ENCODE measurements around the gene TPPP3. TPM values are rescaled to one million over a fixed set of nuclear protein-coding genes. Genes with fewer than 3 reads are reported as not detected.

The TPPP3 gene
- polyA plus RNA-seq, 3 donors = 63.1 to 123 (median 78.6) TPM

DNA sequence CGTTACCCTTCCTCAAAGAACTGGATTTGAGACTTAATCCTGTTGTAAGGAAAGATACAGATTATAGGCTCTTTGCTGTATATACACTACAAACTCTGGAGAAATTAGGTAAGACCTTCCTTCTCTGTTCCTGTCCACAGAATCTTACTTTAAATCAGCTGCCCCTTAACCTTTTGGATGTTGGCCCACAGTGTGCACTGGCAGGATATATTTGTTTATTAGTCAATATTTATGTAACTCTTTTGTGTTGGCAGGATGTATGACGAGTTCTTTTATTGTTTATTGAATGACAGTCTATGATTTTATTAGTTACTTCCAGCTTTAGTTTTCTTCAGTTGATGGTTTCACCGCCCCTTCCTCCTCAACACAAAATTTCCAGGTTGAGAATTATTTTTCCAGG lies 47.0 kb downstream of the TPPP3 start:
- intact Hi-C loops (cut with micrococcal nuclease) = loop anchor here in 1 of 2 donors (5.0 kb wide), 1 partner anchor 51 kb away; no protein-coding TSS in a partner anchor
- no peak overlapping the region for H3K9ac ChIP-seq (ENCODE audit: insufficient read depth, low read length, poor library complexity, severe bottlenecking)
- Mint-ChIP-seq H3K27ac (no peak overlapping the region), H3K4me3 (no peak overlapping the region), H3K27me3 (ENCODE audit: low read depth in 3 of 3) (peaks cover 0 to 2% (median 0%) of the 10 kb centered on the region in 3 donors), H3K4me1 (peaks cover 3% of the 10 kb centered on the region), H3K36me3 (no peaks in the 10 kb centered on the region), H3K9me3 (no peaks in the 10 kb centered on the region)
- H3K36me3 ChIP-seq (replicated peaks in 1 of 2; ENCODE audit: control insufficient read depth in 1 of 2, insufficient read depth in 2 of 2, low read length in 2 of 2) = no peaks in the 10 kb centered on the region
- no peak overlapping the region for H3K4me3 ChIP-seq (replicated peaks in 1 of 3; ENCODE audit: low read depth in 2 of 3, low read length in 3 of 3)
- no peaks in the 10 kb centered on the region for H4K20me1 ChIP-seq (ENCODE audit: insufficient read depth, low read length)
- H3K9me3 ChIP-seq (replicated peaks in 1 of 2; ENCODE audit: control insufficient read depth in 1 of 2, insufficient read depth in 1 of 2, low read length in 2 of 2) = no peaks in the 10 kb centered on the region
- no peaks in the 10 kb centered on the region for H3K27me3 ChIP-seq (ENCODE audit: control insufficient read depth in 2 of 2, insufficient read depth in 2 of 2, low read length in 2 of 2)
- TF ChIP-seq, protein P1, sequence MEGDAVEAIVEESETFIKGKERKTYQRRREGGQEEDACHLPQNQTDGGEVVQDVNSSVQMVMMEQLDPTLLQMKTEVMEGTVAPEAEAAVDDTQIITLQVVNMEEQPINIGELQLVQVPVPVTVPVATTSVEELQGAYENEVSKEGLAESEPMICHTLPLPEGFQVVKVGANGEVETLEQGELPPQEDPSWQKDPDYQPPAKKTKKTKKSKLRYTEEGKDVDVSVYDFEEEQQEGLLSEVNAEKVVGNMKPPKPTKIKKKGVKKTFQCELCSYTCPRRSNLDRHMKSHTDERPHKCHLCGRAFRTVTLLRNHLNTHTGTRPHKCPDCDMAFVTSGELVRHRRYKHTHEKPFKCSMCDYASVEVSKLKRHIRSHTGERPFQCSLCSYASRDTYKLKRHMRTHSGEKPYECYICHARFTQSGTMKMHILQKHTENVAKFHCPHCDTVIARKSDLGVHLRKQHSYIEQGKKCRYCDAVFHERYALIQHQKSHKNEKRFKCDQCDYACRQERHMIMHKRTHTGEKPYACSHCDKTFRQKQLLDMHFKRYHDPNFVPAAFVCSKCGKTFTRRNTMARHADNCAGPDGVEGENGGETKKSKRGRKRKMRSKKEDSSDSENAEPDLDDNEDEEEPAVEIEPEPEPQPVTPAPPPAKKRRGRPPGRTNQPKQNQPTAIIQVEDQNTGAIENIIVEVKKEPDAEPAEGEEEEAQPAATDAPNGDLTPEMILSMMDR (IDR thresholded peaks at IDR 0.05) = no peak
- H3K4me2 ChIP-seq (replicated peaks; ENCODE audit: extremely low read depth, low read length, poor library complexity, severe bottlenecking) = no peak overlapping the region
- DNase-seq = no peak
- no CpG with 5 or more reads among the region's 3 CpGs for WGBS (ENCODE audit: insufficient coverage)
- H2AFZ ChIP-seq (ENCODE audit: insufficient read depth, low read depth, low read length, poor library complexity, severe bottlenecking) = no peak overlapping the region
- H3K4me1 ChIP-seq (ENCODE audit: control insufficient read depth in 1 of 2, insufficient read depth in 2 of 2, low read length in 2 of 2) = peaks cover 0 to 6% of the 10 kb centered on the region in 2 donors
- no peaks in the 10 kb centered on the region for H3K79me2 ChIP-seq (ENCODE audit: insufficient read depth, low read length)
- H3K27ac ChIP-seq (ENCODE audit: low read depth in 1 of 2, low read length in 2 of 2) = no peak overlapping the region

DNA sequence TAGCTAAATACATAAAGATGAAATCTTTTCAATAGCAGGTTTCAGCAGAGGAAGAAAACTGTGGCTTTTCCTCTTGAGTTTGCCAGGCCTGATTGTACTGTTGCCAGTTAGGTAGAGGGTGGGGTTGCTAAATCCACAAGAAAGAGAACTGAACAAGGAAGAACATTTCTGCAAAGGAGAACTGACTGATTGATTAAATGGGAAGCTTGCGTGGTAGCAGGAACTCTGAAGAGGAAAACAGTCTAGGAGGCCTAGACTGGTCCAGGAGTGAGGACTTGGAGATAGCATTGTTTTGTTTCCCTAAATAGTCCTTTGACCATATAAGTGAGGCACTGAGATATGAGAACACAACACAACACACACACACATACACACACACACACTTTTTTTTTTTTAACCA lies 47.9 kb downstream of the TPPP3 start:
- Histone ChIP-seq H3K4me3 (replicated peaks in 1 of 3; ENCODE audit: low read depth in 2 of 3, low read length in 3 of 3) (no peak overlapping the region), H4K20me1 (ENCODE audit: insufficient read depth, low read length) (no peaks in the 10 kb centered on the region), H3K79me2 (ENCODE audit: insufficient read depth, low read length) (no peaks in the 10 kb centered on the region), H3K27ac (ENCODE audit: low read depth in 1 of 2, low read length in 2 of 2) (no peak overlapping the region), H3K9me3 (replicated peaks in 1 of 2; ENCODE audit: control insufficient read depth in 1 of 2, insufficient read depth in 1 of 2, low read length in 2 of 2) (no peaks in the 10 kb centered on the region), H2AFZ (ENCODE audit: insufficient read depth, low read depth, low read length, poor library complexity, severe bottlenecking) (no peak overlapping the region), H3K36me3 (replicated peaks in 1 of 2; ENCODE audit: control insufficient read depth in 1 of 2, insufficient read depth in 2 of 2, low read length in 2 of 2) (no peaks in the 10 kb centered on the region), H3K27me3 (ENCODE audit: control insufficient read depth in 2 of 2, insufficient read depth in 2 of 2, low read length in 2 of 2) (no peaks in the 10 kb centered on the region), H3K4me1 (ENCODE audit: control insufficient read depth in 1 of 2, insufficient read depth in 2 of 2, low read length in 2 of 2) (peaks cover 0 to 6% of the 10 kb centered on the region in 2 donors), H3K4me2 (replicated peaks; ENCODE audit: extremely low read depth, low read length, poor library complexity, severe bottlenecking) (no peak overlapping the region), H3K9ac (ENCODE audit: insufficient read depth, low read length, poor library complexity, severe bottlenecking) (no peak overlapping the region)
- Mint-ChIP-seq H3K27me3 (ENCODE audit: low read depth in 3 of 3) (peaks cover 0 to 2% (median under 1%) of the 10 kb centered on the region in 3 donors), H3K27ac (no peak overlapping the region), H3K9me3 (no peaks in the 10 kb centered on the region), H3K36me3 (no peaks in the 10 kb centered on the region), H3K4me3 (no peak overlapping the region), H3K4me1 (peaks cover 3% of the 10 kb centered on the region)
- TF ChIP-seq, protein P1 (IDR thresholded peaks at IDR 0.05) = no peak
- WGBS (ENCODE audit: insufficient coverage) = 0% methylated on average over 1 of the region's 1 CpG
- intact Hi-C loops (cut with micrococcal nuclease) = loop anchor here in 1 of 2 donors (5.0 kb wide), 1 partner anchor 52 kb away; no protein-coding TSS in a partner anchor
- DNase-seq = no peak
